Subcutaneous abdominal adipose tissue (tissue), 5 donors: ENCODE results near the gene P2RY8.
"Not testable (repeated sequence)": the region's sequence is repeated elsewhere in the genome, so short reads cannot be mapped to it uniquely, and the experiment has no call there.

Experiments
- H3K27ac ChIP-seq: one replicate; pipeline ENCODE4 v1.7.0; 2013; ENCODE audit warnings: low read depth, mild to moderate bottlenecking, inconsistent platforms, low read length, moderate library complexity
- H3K27me3 ChIP-seq, 5 donors: one replicate each; pipeline ENCODE4 v1.7.0; 2013; ENCODE audit warnings: low read length in 5 of 5, inconsistent platforms in 1 of 5; ENCODE audit not compliant: control insufficient read depth in 5 of 5, insufficient read depth in 4 of 5
- H3K36me3 ChIP-seq, 5 donors: one replicate each; pipeline ENCODE4 v1.7.0; 2013; ENCODE audit warnings: low read length in 5 of 5; ENCODE audit not compliant: control insufficient read depth in 5 of 5, insufficient read depth in 5 of 5
- H3K4me1 ChIP-seq, 5 donors: one replicate each; pipeline ENCODE4 v1.7.0; 2013; ENCODE audit warnings: low read length in 5 of 5, mild to moderate bottlenecking in 3 of 5, moderate library complexity in 1 of 5; ENCODE audit not compliant: control insufficient read depth in 5 of 5, insufficient read depth in 5 of 5
- H3K4me3 ChIP-seq, 5 donors: one replicate each; pipeline ENCODE4 v1.7.0; 2013; ENCODE audit warnings: low read length in 5 of 5, low read depth in 1 of 5
- H3K9ac ChIP-seq, 5 donors: one replicate each; pipeline ENCODE4 v1.7.0; 2013; ENCODE audit warnings: low read length in 5 of 5, mild to moderate bottlenecking in 4 of 5, moderate library complexity in 3 of 5
- H3K9me3 ChIP-seq, 5 donors: one replicate each; pipeline ENCODE4 v1.7.0; 2013; ENCODE audit warnings: low read length in 5 of 5; ENCODE audit not compliant: control insufficient read depth in 5 of 5
- donor health status: healthy.
- donor health status: healthy.
- donor health status: healthy.
- donor health status: healthy.
- donor health status: healthy.

P2RY8 gene

DNA sequence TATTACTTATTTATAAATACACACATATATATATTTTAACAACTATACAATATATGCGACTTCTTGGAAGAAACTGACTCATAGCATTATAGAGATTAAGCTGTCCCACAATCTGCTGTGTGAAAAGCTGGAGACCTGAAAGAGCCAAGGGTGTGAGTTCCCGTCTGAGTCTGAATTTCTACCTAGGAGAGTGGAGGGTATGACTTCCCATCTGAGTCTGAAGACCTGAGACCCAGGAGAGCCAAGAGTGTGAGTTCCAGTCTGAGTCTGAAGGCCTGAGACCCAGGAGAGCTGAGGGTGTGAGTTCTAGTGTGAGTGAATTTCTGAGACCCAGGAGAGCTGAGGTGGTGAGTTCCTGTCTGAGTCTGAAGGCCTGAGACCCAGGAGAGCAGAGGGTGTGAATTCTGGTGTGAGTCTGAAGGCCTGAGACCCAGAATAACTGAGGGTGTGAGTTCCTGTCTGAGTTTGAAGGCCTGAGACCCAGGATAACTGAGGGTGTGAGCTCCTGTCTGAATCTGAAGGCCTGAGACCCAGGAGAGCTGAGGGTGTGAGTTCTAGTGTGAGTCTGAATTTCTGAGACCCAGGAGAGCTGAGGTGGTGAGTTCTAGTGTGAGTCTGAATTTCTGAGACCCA is 8.9 kb upstream of the P2RY8 start:
- H3K4me3 ChIP-seq, result no peak overlapping the region
- peaks cover 0 to 12% (median 5%) of the 10 kb centered on the region in 5 donors for H3K9me3 ChIP-seq
- H3K36me3 ChIP-seq, result no peaks in the 10 kb centered on the region
- H3K27ac ChIP-seq, result no peak overlapping the region
- no peaks in the 10 kb centered on the region for H3K27me3 ChIP-seq
- H3K9ac ChIP-seq, result no peak overlapping the region
- H3K4me1 ChIP-seq, result peaks cover 0 to 12% (median 5%) of the 10 kb centered on the region in 5 donors

DNA sequence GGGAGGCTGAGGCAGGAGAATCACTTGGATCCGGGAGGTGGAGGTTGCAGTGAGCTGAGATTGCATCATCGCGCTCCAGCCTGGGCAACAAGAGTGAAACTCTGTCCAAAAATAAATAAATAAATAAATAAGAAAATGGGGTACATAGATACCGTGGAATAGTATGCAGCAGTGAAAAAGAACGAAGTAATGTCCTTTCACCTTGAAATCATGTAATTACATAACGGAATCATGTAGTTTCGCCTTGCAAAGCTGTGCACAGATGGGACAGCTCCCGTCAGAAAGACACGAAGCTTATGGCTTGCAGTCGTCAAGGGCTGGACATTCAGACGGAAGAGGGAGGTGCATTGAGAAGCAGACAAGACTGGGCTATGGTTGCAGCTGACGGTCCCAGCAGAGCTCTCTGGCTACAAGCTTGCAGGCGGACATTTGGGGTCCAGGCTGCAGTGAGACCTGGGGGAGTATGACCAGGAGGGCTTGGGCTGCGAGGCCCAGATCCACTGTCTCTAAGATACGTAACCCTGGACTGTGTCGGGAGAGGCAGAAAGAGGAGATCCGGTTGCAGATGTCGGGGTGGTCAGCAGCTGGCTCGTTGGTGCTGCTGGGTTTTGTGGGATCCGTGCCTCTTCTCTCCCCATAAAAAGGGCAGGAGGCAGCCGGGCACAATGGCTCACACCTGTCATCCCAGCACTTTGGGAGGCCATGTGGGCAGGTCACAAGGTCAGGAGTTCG is 6.2 kb upstream of the P2RY8 start:
- H3K36me3 ChIP-seq, result no peaks in the 10 kb centered on the region
- no peaks in the 10 kb centered on the region for H3K27me3 ChIP-seq
- H3K27ac ChIP-seq, result no peak overlapping the region
- H3K4me1 ChIP-seq, result peaks cover 0 to 12% (median 5%) of the 10 kb centered on the region in 5 donors
- no peak overlapping the region for H3K4me3 ChIP-seq
- peaks cover 0 to 12% (median 5%) of the 10 kb centered on the region in 5 donors for H3K9me3 ChIP-seq
- H3K9ac ChIP-seq, result no peak overlapping the region

DNA sequence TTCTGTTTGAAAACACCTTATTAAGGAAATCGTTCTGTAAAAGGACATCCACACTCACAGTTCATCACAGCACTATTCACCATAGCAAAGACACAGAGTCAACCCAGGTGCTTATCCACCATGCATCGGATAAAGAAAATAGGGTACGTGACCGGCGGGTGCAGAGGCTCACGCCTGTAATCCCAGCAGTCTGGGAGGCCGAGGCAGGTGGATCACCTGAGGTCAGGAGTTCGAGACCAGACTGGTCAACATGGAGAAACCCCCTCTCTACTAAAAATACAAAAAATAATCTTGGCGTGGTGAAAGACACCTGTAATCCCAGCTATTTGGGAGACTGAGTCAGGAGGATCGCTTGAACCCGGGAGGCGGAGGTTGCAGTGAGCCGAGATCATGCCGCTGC is 2.2 kb upstream of the P2RY8 start:
- peaks cover 0 to 28% (median 10%) of the 10 kb centered on the region in 5 donors for H3K4me1 ChIP-seq
- not testable (repeated sequence) for H3K9ac ChIP-seq, H3K27me3 ChIP-seq, H3K36me3 ChIP-seq, H3K27ac ChIP-seq, H3K4me3 ChIP-seq, H3K9me3 ChIP-seq

DNA sequence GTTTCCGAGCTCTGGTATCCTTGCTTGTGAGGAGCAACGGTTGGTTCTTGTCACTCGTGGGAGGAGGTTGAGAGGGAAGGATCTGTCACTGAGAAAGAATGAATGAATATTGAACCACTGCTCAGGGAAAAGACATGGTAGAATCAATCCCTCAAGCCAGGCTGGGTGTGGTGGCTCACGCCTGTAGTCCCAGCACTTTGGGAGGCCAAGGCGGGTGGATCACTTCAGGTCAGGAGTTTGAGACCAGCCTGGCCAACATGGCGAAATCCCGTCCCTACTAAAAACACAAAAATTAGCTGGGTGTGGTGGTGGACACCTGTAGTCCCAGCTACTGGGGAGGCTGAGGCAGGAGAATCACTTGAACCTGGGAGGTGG is 718 bp upstream of the P2RY8 start:
- peak overlapping the region in 1 of 5 donors; percentile 7 for H3K9ac ChIP-seq

DNA sequence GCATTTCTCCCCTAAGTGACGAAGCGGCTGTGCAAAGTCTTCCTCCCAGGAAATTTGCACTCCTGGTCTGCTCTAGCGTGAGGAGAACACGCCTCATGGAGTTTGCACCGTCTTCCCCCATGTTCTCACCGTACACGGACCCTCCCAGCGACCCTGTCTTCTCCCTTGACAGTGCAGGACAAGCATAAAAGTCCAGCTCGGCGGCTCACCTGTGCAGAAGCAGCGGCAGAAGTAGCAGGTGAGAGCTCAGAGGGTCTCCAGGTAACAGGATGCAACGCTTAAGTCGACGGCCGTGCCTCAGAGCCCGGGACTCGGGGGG is 314 bp downstream of the P2RY8 start:
- Histone ChIP-seq H3K4me3 (peak overlapping the region; percentile 48 to 73 (median 56)), H3K4me1 (peaks cover 0 to 28% (median 10%) of the 10 kb centered on the region in 5 donors), H3K9me3 (no peaks in the 10 kb centered on the region), H3K36me3 (no peaks in the 10 kb centered on the region), H3K27ac (no peak overlapping the region), H3K9ac (peak overlapping the region in 2 of 5 donors; percentile 7 to 39), H3K27me3 (peaks cover 0 to 7% (median 4%) of the 10 kb centered on the region in 5 donors)

More for the DNA sequence above, 718 bp upstream of the P2RY8 start:
- H3K4me3 ChIP-seq, result peak overlapping the region in 3 of 5 donors; percentile 35 to 73 (median 56)
- not testable (repeated sequence) for H3K27me3 ChIP-seq, H3K27ac ChIP-seq, H3K9me3 ChIP-seq, H3K36me3 ChIP-seq
- H3K4me1 ChIP-seq, result peaks cover 0 to 28% (median 10%) of the 10 kb centered on the region in 5 donors

DNA sequence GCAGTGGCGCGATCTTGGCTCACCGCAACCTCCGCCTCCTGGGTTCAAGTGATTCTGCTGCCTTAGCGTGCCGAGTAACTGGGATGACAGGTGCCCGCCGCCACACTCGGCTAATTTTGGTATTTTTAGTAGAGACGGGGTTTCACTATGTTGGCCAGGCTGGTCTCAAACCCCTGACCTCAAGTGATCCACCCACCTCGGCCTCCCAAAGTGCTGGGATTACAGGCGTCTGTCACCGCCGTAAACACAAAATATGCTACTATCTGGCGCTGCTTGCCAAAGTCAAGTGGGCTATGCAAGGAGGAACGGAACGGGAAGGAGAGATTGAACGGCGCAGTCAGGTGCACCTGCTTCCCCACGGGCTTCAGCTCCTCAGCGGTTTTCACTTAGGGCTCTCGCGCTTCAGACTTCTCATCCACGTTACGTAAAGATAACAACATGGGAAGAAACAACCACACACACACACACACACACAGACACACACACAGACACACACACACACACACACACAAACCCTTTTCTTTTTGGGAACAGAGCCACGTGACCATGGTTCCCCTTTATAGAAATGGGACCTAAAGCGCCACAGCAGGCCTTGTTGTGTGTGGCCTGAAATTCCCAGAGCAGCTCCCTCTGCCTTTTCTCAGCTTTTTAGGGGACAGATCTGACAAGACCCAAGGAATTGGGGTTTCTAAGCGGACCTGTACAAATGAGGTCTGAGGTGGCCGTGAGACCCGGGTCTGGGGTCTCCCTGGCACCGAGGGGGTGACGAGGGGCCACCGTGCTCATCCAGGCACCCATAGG is 1.5 kb downstream of the P2RY8 start:
- Histone ChIP-seq H3K9ac (peak overlapping the region in 2 of 5 donors; percentile 35 to 64), H3K9me3 (no peaks in the 10 kb centered on the region), H3K4me1 (peaks cover 0 to 28% (median 10%) of the 10 kb centered on the region in 5 donors), H3K36me3 (no peaks in the 10 kb centered on the region), H3K27me3 (peaks cover 2 to 13% (median 4%) of the 10 kb centered on the region in 5 donors), H3K4me3 (peak overlapping the region; percentile 27 to 73 (median 43)), H3K27ac (no peak overlapping the region)

DNA sequence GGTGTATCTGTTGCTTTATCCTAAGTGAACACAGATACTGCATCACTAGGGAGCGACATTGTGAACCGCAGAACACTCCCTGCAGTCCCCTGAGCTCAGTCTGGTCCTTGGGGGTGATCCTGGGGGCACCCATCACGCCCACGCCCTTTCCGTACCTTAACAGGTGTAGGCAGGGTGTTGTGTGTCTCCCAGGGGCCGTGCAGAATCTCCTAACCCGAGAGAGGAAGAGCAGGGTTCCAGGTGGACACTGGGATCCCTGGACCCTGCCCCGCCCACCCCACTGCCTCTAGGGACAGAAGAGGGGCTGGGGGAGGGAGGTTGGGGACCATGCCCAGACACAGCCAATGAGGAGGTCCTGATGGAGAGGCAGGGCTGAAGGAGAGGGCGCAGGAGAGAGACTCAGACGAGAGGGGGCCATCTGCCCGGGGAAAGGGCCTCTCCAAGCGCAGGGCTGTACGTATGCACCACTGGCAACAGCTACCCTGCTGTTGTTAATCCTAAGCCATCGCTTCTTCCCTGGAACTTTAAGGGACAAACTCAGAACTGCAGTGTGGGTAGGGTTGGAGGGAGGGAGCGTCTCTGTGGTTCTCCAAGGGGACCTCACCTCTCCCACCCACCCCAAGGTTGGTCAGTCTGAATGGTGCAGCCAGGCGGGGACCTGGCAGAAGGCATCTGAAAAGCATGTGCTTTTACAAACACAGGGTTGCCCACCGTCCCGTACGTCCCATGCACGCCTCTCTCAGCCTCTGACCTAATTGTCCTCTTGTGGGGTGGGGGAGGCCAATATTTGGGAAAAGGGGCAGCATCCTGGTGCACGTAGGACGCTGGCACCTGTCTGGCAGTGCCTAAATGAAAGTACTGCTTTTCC is 2.5 kb downstream of the P2RY8 start:
- peak overlapping the region in 1 of 5 donors; percentile 6 for H3K9ac ChIP-seq
- peaks cover 2 to 13% (median 4%) of the 10 kb centered on the region in 5 donors for H3K27me3 ChIP-seq
- peaks cover 0 to 28% (median 10%) of the 10 kb centered on the region in 5 donors for H3K4me1 ChIP-seq
- H3K27ac ChIP-seq, result no peak overlapping the region
- H3K9me3 ChIP-seq, result no peaks in the 10 kb centered on the region
- H3K36me3 ChIP-seq, result no peaks in the 10 kb centered on the region
- H3K4me3 ChIP-seq, result peak overlapping the region in 4 of 5 donors; percentile 26 to 73 (median 38)

DNA sequence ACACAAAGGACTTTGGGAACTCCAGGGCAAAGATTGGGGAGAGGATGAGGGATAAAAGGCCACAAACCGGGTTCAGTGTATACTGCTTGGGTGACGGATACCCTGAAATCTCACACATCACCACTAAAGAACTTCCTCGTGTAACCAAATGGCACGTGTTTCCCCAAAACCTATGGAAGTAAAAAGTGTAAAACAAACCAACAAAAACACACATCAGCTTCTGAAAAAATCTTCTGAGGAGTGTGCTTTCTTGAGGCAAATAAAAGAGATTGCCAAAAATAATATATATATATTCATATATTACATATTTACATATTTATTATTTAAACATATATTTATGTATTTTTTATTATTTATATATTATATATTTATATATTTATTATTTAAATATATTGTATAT is 3.9 kb downstream of the P2RY8 start:
- H3K27me3 ChIP-seq, result peaks cover 2 to 13% (median 4%) of the 10 kb centered on the region in 5 donors
- no peak overlapping the region for H3K4me3 ChIP-seq
- no peaks in the 10 kb centered on the region for H3K9me3 ChIP-seq
- H3K4me1 ChIP-seq, result peaks cover 0 to 28% (median 10%) of the 10 kb centered on the region in 5 donors
- no peak overlapping the region for H3K27ac ChIP-seq
- no peaks in the 10 kb centered on the region for H3K36me3 ChIP-seq
- no peak overlapping the region for H3K9ac ChIP-seq

DNA sequence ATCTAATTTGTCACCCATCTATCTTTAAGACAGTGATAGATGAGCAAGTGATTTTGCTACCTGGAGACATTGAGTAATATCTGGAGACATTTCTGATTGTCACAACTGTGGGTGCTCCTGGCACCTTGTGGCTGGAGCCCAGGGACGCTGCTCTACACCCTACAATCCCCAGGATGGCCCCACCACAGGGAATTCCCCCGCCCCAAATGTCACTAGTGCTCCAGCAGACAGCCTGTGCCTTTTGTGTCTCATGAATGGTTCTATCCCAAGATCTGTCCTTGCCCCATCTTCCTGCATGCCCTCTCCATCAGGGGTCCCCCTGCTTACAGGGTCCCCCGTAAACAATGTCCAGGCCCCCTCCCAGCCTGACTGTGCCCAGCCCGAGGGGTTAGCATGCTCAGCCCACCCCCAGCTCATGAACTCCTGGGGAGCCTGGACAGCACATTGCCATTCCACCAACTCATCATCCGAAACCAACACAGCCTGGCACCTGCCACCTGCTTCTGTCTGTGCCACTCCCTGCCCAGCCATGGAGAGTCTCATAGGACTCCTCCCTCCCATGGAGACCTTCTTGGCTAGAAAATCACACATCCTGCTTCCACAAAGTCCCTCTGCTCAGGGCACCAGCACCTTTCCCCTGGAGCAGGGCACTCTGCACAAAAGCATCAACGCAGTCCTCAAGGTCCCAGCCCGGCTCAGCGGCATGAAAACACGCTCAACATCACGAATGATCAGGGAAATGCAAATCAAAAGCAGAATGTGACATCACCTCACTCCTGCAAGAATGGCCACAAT is 5.7 kb downstream of the P2RY8 start:
- Histone ChIP-seq H3K4me3 (no peak overlapping the region), H3K9me3 (no peaks in the 10 kb centered on the region), H3K27ac (no peak overlapping the region), H3K27me3 (peaks cover 2 to 11% (median 4%) of the 10 kb centered on the region in 5 donors), H3K36me3 (no peaks in the 10 kb centered on the region), H3K4me1 (peaks cover 0 to 17% (median 0%) of the 10 kb centered on the region in 5 donors), H3K9ac (no peak overlapping the region)
